Measurements from ENCODE around the gene NKD1. TPM values are rescaled to one million over a fixed set of nuclear protein-coding genes. Genes with fewer than 3 reads are reported as not detected.

The NKD1 gene
- total RNA-seq, 1 experiment from 2014 or later = 11.4 TPM

DNA sequence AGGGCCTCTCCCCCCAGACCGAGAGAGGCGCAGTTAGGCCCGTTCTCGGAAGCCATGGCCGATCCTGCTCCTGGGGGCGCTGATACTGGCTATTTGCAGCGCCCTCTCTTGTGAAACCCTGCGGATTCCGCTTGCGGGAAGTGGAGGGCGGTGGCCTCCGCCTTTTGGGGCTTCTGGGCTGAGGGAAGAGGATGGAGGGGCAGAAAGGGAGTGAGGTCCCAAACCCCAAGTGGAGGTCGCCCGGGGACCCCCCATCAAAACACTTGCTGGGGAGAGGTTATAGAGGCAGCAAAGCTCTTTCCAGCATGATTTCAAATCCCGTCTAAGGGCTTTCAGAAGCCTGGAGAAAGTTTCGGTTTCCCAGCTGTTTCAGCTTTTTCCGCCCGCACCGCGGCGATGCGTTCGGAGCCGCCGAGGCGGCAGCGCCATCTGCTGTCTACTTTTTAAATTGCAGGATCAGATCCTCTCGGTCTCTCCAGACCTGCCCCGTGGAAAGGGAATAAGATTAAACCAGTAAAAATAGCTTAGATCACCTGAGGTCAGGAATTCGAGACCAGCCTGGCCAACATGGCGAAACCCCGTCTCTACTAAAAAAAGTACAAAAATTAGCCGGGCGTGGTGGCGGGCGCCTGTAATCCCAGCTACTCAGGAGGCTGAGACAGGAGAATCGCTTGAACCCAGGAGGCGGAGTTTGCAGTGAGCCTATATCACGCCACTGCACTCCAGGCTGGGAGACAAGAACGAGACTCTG, 117.1 kb downstream of the NKD1 start:
- peak overlapping the region; percentile 30; the same call in 1 of the 2 replicates for H3K9ac ChIP-seq (ENCODE audit: low read length)
- CTCF ChIA-PET = interaction anchor here (0.6 to 4.5 kb wide), 37 partner anchors 8 to 600 kb away, joined by 3 to 62 read pairs (median 4); partner anchors contain the start of genes CYLD and HEATR3

More for the DNA sequence above, 117.1 kb downstream of the NKD1 start:
- TF ChIP-seq EZH2 (IDR thresholded peaks at IDR 0.05) = no peak
- TF ChIP-seq EZH2phosphoT487 (IDR thresholded peaks at IDR 0.05; ENCODE audit: borderline replicate concordance) = no peak
- TF ChIP-seq, protein P1, sequence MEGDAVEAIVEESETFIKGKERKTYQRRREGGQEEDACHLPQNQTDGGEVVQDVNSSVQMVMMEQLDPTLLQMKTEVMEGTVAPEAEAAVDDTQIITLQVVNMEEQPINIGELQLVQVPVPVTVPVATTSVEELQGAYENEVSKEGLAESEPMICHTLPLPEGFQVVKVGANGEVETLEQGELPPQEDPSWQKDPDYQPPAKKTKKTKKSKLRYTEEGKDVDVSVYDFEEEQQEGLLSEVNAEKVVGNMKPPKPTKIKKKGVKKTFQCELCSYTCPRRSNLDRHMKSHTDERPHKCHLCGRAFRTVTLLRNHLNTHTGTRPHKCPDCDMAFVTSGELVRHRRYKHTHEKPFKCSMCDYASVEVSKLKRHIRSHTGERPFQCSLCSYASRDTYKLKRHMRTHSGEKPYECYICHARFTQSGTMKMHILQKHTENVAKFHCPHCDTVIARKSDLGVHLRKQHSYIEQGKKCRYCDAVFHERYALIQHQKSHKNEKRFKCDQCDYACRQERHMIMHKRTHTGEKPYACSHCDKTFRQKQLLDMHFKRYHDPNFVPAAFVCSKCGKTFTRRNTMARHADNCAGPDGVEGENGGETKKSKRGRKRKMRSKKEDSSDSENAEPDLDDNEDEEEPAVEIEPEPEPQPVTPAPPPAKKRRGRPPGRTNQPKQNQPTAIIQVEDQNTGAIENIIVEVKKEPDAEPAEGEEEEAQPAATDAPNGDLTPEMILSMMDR (IDR thresholded peaks at IDR 0.05 in 2 of 3, conservative IDR thresholded peaks at IDR 0.05 in 1 of 3; ENCODE audit: borderline replicate concordance in 1 of 3, insufficient read depth in 1 of 3, low read depth in 2 of 3, low read length in 2 of 3) = peak; percentile 78 to 90 (median 81)
- TF ChIP-seq RAD21 (IDR thresholded peaks at IDR 0.05; ENCODE audit: low read depth) = peak; percentile 93
- no peak for TF ChIP-seq CBX3 (IDR thresholded peaks at IDR 0.05; ENCODE audit: low read depth)
- TF ChIP-seq CEBPB (IDR thresholded peaks at IDR 0.05; ENCODE audit: low read depth) = no peak
- TF ChIP-seq SIN3A (IDR thresholded peaks at IDR 0.05; ENCODE audit: low read depth) = no peak
- TF ChIP-seq, protein P2, sequence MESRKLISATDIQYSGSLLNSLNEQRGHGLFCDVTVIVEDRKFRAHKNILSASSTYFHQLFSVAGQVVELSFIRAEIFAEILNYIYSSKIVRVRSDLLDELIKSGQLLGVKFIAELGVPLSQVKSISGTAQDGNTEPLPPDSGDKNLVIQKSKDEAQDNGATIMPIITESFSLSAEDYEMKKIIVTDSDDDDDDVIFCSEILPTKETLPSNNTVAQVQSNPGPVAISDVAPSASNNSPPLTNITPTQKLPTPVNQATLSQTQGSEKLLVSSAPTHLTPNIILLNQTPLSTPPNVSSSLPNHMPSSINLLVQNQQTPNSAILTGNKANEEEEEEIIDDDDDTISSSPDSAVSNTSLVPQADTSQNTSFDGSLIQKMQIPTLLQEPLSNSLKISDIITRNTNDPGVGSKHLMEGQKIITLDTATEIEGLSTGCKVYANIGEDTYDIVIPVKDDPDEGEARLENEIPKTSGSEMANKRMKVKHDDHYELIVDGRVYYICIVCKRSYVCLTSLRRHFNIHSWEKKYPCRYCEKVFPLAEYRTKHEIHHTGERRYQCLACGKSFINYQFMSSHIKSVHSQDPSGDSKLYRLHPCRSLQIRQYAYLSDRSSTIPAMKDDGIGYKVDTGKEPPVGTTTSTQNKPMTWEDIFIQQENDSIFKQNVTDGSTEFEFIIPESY (IDR thresholded peaks at IDR 0.05; ENCODE audit: extremely low read depth, insufficient replicate concordance, low read length) = no peak
- TF ChIP-seq, protein P3, sequence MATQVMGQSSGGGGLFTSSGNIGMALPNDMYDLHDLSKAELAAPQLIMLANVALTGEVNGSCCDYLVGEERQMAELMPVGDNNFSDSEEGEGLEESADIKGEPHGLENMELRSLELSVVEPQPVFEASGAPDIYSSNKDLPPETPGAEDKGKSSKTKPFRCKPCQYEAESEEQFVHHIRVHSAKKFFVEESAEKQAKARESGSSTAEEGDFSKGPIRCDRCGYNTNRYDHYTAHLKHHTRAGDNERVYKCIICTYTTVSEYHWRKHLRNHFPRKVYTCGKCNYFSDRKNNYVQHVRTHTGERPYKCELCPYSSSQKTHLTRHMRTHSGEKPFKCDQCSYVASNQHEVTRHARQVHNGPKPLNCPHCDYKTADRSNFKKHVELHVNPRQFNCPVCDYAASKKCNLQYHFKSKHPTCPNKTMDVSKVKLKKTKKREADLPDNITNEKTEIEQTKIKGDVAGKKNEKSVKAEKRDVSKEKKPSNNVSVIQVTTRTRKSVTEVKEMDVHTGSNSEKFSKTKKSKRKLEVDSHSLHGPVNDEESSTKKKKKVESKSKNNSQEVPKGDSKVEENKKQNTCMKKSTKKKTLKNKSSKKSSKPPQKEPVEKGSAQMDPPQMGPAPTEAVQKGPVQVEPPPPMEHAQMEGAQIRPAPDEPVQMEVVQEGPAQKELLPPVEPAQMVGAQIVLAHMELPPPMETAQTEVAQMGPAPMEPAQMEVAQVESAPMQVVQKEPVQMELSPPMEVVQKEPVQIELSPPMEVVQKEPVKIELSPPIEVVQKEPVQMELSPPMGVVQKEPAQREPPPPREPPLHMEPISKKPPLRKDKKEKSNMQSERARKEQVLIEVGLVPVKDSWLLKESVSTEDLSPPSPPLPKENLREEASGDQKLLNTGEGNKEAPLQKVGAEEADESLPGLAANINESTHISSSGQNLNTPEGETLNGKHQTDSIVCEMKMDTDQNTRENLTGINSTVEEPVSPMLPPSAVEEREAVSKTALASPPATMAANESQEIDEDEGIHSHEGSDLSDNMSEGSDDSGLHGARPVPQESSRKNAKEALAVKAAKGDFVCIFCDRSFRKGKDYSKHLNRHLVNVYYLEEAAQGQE (IDR thresholded peaks at IDR 0.05; ENCODE audit: low read depth) = no peak
- TF ChIP-seq ZNF274 (IDR thresholded peaks at IDR 0.05; ENCODE audit: low read depth, low read length) = no peak
- TF ChIP-seq FOSL1 (IDR thresholded peaks at IDR 0.05; ENCODE audit: low read depth) = no peak
- TF ChIP-seq SRF (IDR thresholded peaks at IDR 0.05; ENCODE audit: low read depth) = no peak
- no peak for TF ChIP-seq EGR1 (IDR thresholded peaks at IDR 0.05; ENCODE audit: low read depth)
- TF ChIP-seq, protein P4, sequence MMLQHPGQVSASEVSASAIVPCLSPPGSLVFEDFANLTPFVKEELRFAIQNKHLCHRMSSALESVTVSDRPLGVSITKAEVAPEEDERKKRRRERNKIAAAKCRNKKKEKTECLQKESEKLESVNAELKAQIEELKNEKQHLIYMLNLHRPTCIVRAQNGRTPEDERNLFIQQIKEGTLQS (IDR thresholded peaks at IDR 0.05) = no peak
- no peak for TF ChIP-seq POLR2AphosphoS5 (IDR thresholded peaks at IDR 0.05; ENCODE audit: low read depth, low read length)
- TF ChIP-seq POLR2A (IDR thresholded peaks at IDR 0.05; ENCODE audit: borderline replicate concordance, extremely low read depth, insufficient read depth, insufficient read length) = no peak
- TF ChIP-seq YY1 (IDR thresholded peaks at IDR 0.05; ENCODE audit: extremely low read depth, insufficient replicate concordance, low read depth, low read length) = peak; percentile 25
- H2AFZ ChIP-seq (ENCODE audit: low read depth, low read length, poor library complexity, severe bottlenecking) = peak overlapping the region; percentile 93
- BruUV-seq (replicated peaks) = no TSS peak
- intact Hi-C loops (cut with micrococcal nuclease) = loop anchor here (1.0 to 5.0 kb wide), 4 partner anchors 81 to 453 kb away; no protein-coding TSS in a partner anchor
- peaks cover 0 to 5% of the 10 kb centered on the region in 2 experiments; a peak in 1 of 4 replicates for H3K4me1 ChIP-seq (ENCODE audit: control insufficient read depth in 1 of 2, insufficient read depth in 2 of 2, low read length in 2 of 2)
- ChIA-PET POLR2A (no interaction called here), RAD21 (ENCODE audit: low non-redundant PET in 1 of 2, low total read pairs in 2 of 2, uncharacterized antibody in 2 of 2, unreplicated experiment in 2 of 2) (interaction anchor here (0.6 to 1.4 kb wide), 6 partner anchors 62 to 338 kb away, joined by 3 to 7 read pairs (median 4); no protein-coding TSS in a partner anchor)
- H4K20me1 ChIP-seq (ENCODE audit: insufficient read depth) = no peaks in the 10 kb centered on the region
- no peaks in the 10 kb centered on the region for H3K9me2 ChIP-seq (ENCODE audit: insufficient read depth)
- H3K27ac ChIP-seq (ENCODE audit: low read depth, low read length) = no peak overlapping the region; the same call in 1 of the 2 replicates
- H3K79me2 ChIP-seq (ENCODE audit: insufficient read depth, low read length) = no peaks in the 10 kb centered on the region
- H3K4me2 ChIP-seq (ENCODE audit: low read length) = peak overlapping the region; percentile 74
- H3K27me3 ChIP-seq (ENCODE audit: insufficient read depth, low read length) = no peaks in the 10 kb centered on the region
- H3K36me3 ChIP-seq (ENCODE audit: control insufficient read depth in 1 of 2, insufficient read depth in 2 of 2, low read length in 2 of 2) = no peaks in the 10 kb centered on the region
- peaks cover under 1 to 5% of the 10 kb centered on the region in 2 experiments; a peak in 2 of 4 replicates for H3K9me3 ChIP-seq (ENCODE audit: control insufficient read depth in 1 of 2, insufficient read depth in 1 of 2, low read depth in 1 of 2, low read length in 2 of 2)
- H3K4me3 ChIP-seq (replicated peaks in 1 of 2; ENCODE audit: low read depth in 1 of 2, low read length in 2 of 2) = peak overlapping the region; percentile 35 to 48
- DNase-seq (ENCODE audit: low read depth, low spot score) (peak; percentile 41), ATAC-seq (peak; percentile 93)
